CD14-positive monocyte (primary cell): ENCODE results near the gene UBE2O. TPM values are rescaled to one million over a fixed set of nuclear protein-coding genes. Genes with fewer than 3 reads are reported as not detected.

Experiments
- DNase-seq, 3 donors: peaks; one replicate each; pipeline ENCODE4 v3.0.0-alpha.2; 2011 to 2022
- H2AFZ ChIP-seq: 2 replicates; pipeline ENCODE4 v1.6.0; 2012; ENCODE audit warnings: mild to moderate bottlenecking, low read depth, low read length, inconsistent platforms; ENCODE audit not compliant: insufficient read depth, poor library complexity, severe bottlenecking
- H3K27ac ChIP-seq, 2 donors: 1 replicate in 1 of 2; 2 replicates in 1 of 2; pipeline ENCODE4 v1.5.1; 2012 to 2013; ENCODE audit warnings: low read length in 2 of 2, control low read depth in 1 of 2, inconsistent platforms in 1 of 2, low read depth in 1 of 2, mild to moderate bottlenecking in 1 of 2
- H3K27me3 ChIP-seq, 2 donors: one replicate each; pipeline versions ENCODE4 v1.6.0 to v1.6.1; 2011 to 2013; ENCODE audit warnings: low read length in 2 of 2; ENCODE audit not compliant: control insufficient read depth in 2 of 2, insufficient read depth in 2 of 2
- H3K36me3 ChIP-seq, 2 donors: replicated peaks in 1 of 2; 1 replicate in 1 of 2; 2 replicates in 1 of 2; pipeline versions ENCODE4 v1.5.1 to v1.6.1; 2012 to 2013; ENCODE audit warnings: low read length in 2 of 2, control low read depth in 1 of 2, inconsistent platforms in 1 of 2, mild to moderate bottlenecking in 1 of 2; ENCODE audit not compliant: insufficient read depth in 2 of 2, control insufficient read depth in 1 of 2
- H3K4me1 ChIP-seq, 2 donors: 1 replicate in 1 of 2; 2 replicates in 1 of 2; pipeline versions ENCODE4 v1.5.1 to v1.6.1; 2012 to 2013; ENCODE audit warnings: low read length in 2 of 2, control low read depth in 1 of 2, inconsistent platforms in 1 of 2, mild to moderate bottlenecking in 1 of 2, moderate library complexity in 1 of 2; ENCODE audit not compliant: insufficient read depth in 2 of 2, control insufficient read depth in 1 of 2
- H3K4me2 ChIP-seq: replicated peaks from 2 replicates; pipeline ENCODE3; 2012; ENCODE audit warnings: low read length, moderate library complexity, mild to moderate bottlenecking; ENCODE audit not compliant: poor library complexity, severe bottlenecking; ENCODE audit errors: extremely low read depth
- H3K4me3 ChIP-seq, 3 experiments: fragments of 200-600 bp in 1 of 3; sonication (generic) in 1 of 3; replicated peaks in 1 of 3; 1 replicate in 2 of 3; 2 replicates in 1 of 3; pipeline ENCODE4 v1.5.1; 2011 to 2013; ENCODE audit warnings: low read length in 3 of 3, mild to moderate bottlenecking in 3 of 3, control low read depth in 2 of 3, low read depth in 2 of 3, inconsistent platforms in 1 of 3, moderate library complexity in 1 of 3
- H3K79me2 ChIP-seq: 2 replicates; pipeline ENCODE4 v1.6.0; 2012; ENCODE audit warnings: mild to moderate bottlenecking, control low read depth, inconsistent platforms, low read length, moderate library complexity; ENCODE audit not compliant: insufficient read depth
- H3K9ac ChIP-seq: 2 replicates; pipeline ENCODE4 v1.6.0; 2017; ENCODE audit warnings: low read length, mild to moderate bottlenecking; ENCODE audit not compliant: insufficient read depth, poor library complexity, severe bottlenecking
- H3K9me3 ChIP-seq, 2 donors: replicated peaks in 1 of 2; 1 replicate in 1 of 2; 2 replicates in 1 of 2; pipeline versions ENCODE4 v1.5.1 to v1.6.1; 2012 to 2013; ENCODE audit warnings: low read length in 2 of 2, control low read depth in 1 of 2; ENCODE audit not compliant: control insufficient read depth in 1 of 2, insufficient read depth in 1 of 2
- H4K20me1 ChIP-seq: 2 replicates; pipeline ENCODE4 v1.6.0; 2012; ENCODE audit warnings: mild to moderate bottlenecking, low read length, control low read depth, moderate library complexity; ENCODE audit not compliant: insufficient read depth
- H3K27ac Mint-ChIP-seq, 7 donors: one replicate each; pipeline ENCODE4 v1.8.0; 2020; ENCODE audit warnings: mild to moderate bottlenecking in 7 of 7, mixed read lengths in 7 of 7, moderate library complexity in 6 of 7, inconsistent platforms in 2 of 7
- H3K27me3 Mint-ChIP-seq, 3 donors: one replicate each; pipeline ENCODE4 v1.8.0; 2021 to 2022; ENCODE audit warnings: low read depth in 3 of 3, mild to moderate bottlenecking in 3 of 3, mixed read lengths in 3 of 3, moderate library complexity in 3 of 3, inconsistent platforms in 1 of 3
- H3K36me3 Mint-ChIP-seq, 2 donors: one replicate each; pipeline ENCODE4 v1.8.0; 2020; ENCODE audit warnings: mixed read lengths in 2 of 2, inconsistent platforms in 1 of 2, mild to moderate bottlenecking in 1 of 2
- H3K4me1 Mint-ChIP-seq: one replicate; pipeline ENCODE4 v1.8.0; 2020; ENCODE audit warnings: mild to moderate bottlenecking, mixed read lengths
- H3K4me3 Mint-ChIP-seq, 2 donors: one replicate each; pipeline ENCODE4 v1.8.0; 2020; ENCODE audit warnings: mild to moderate bottlenecking in 2 of 2, mixed read lengths in 2 of 2, moderate library complexity in 1 of 2
- H3K9me3 Mint-ChIP-seq, 7 donors: one replicate each; pipeline ENCODE4 v1.8.0; 2020 to 2022; ENCODE audit warnings: mixed read lengths in 7 of 7, mild to moderate bottlenecking in 6 of 7, moderate library complexity in 6 of 7, inconsistent platforms in 2 of 7
- WGBS: methylation state at CpG from one replicate; pipeline ENCODE4 v1.1.5; 2013; ENCODE audit warnings: missing lambda C conversion rate; ENCODE audit not compliant: insufficient coverage; 5-methylcytosine and 5-hydroxymethylcytosine counted together
- intact Hi-C, 2 donors: fragments of 100-400 bp; cut with micrococcal nuclease; formaldehyde crosslinking; loops; one replicate each; pipeline versions ENCODE4 v1.15.0 to v1.15.1; 2023
- polyA plus RNA-seq, 3 donors: library from polyadenylated mRNA; depleted of rRNA in 1 of 3; unstranded in 2 of 3; stranded (reverse) in 1 of 3; fragments of 300-500 nt in 2 of 3; fragments of >200 nt in 1 of 3; fragmentation: Illumina TruSeq in 2 of 3; gene quantifications; 1 replicate in 2 of 3; 2 replicates in 1 of 3; pipeline ENCODE4 v1.2.3, GENCODE V29; 2012 to 2021
- TF ChIP-seq, protein P1 (sequence below): fragments of 200-600 bp; IDR thresholded peaks from one replicate; pipeline ENCODE4 v1.8.0; 2022; ENCODE audit warnings: antibody characterized with exemption, mild to moderate bottlenecking

The UBE2O gene
- polyA plus RNA-seq, 3 donors, result 1.3 to 15.1 (median 4.5) TPM

DNA sequence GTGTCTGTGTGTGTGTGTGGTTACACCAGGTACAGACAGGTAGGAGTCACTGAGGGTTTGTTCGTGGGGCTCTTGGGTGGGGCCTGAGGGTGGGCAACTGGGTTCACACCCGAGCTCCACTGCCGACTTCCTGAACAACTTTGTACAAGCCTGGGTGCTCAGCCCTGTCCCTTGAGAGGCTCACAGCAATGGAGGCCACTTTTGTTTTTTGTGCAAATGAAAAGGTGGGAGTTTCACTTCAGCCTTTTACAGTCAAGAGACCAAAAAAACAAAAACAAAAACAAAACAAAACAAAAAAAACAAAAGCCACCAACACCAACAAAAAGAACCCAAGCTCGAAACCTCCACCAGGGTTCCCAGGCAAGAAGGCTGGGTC is 45.9 kb upstream of the UBE2O start:
- Histone ChIP-seq H4K20me1 (no peaks in the 10 kb centered on the region), H3K9ac (peak overlapping the region; percentile 99), H3K79me2 (peaks cover 72% of the 10 kb centered on the region), H3K36me3 (peaks cover 17 to 29% of the 10 kb centered on the region in 2 donors), H3K27ac (peak overlapping the region in 1 of 2 donors; percentile 97), H3K9me3 (no peaks in the 10 kb centered on the region), H3K4me1 (peaks cover 84 to 92% of the 10 kb centered on the region in 2 donors), H3K4me3 (peak overlapping the region in 1 of 3 experiments; percentile 97), H2AFZ (no peak overlapping the region), H3K4me2 (peak overlapping the region; percentile 100), H3K27me3 (no peaks in the 10 kb centered on the region)
- H3K27ac Mint-ChIP-seq, result peak overlapping the region in 5 of 7 donors; percentile 68 to 95 (median 94)
- H3K27me3 Mint-ChIP-seq, result peaks cover 0 to 2% (median 0%) of the 10 kb centered on the region in 3 donors
- peaks cover 87% of the 10 kb centered on the region for H3K4me1 Mint-ChIP-seq
- DNase-seq, result no peak
- H3K9me3 Mint-ChIP-seq, result no peaks in the 10 kb centered on the region
- WGBS, result 60% methylated on average over 1 of the region's 4 CpGs
- TF ChIP-seq, protein P1, sequence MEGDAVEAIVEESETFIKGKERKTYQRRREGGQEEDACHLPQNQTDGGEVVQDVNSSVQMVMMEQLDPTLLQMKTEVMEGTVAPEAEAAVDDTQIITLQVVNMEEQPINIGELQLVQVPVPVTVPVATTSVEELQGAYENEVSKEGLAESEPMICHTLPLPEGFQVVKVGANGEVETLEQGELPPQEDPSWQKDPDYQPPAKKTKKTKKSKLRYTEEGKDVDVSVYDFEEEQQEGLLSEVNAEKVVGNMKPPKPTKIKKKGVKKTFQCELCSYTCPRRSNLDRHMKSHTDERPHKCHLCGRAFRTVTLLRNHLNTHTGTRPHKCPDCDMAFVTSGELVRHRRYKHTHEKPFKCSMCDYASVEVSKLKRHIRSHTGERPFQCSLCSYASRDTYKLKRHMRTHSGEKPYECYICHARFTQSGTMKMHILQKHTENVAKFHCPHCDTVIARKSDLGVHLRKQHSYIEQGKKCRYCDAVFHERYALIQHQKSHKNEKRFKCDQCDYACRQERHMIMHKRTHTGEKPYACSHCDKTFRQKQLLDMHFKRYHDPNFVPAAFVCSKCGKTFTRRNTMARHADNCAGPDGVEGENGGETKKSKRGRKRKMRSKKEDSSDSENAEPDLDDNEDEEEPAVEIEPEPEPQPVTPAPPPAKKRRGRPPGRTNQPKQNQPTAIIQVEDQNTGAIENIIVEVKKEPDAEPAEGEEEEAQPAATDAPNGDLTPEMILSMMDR, result no peak
- H3K36me3 Mint-ChIP-seq, result peaks cover 40 to 49% of the 10 kb centered on the region in 2 donors
- H3K4me3 Mint-ChIP-seq, result peak overlapping the region; percentile 87 to 95
- intact Hi-C loops, result no loop called here

GRCh38 chr17:76497979-76498875 is 45.3 kb upstream of the UBE2O start:
- no peak overlapping the region for H3K9ac ChIP-seq
- peaks cover 87% of the 10 kb centered on the region for H3K4me1 Mint-ChIP-seq
- WGBS, result 86% methylated on average over 29 of the region's 31 CpGs
- peak overlapping the region; percentile 100 for H3K4me2 ChIP-seq
- intact Hi-C loops, result no loop called here
- no peak overlapping the region for H2AFZ ChIP-seq
- DNase-seq, result peak in 1 of 3 donors; percentile 43
- H3K27me3 Mint-ChIP-seq, result peaks cover 0 to 2% (median 0%) of the 10 kb centered on the region in 3 donors
- peaks cover 73% of the 10 kb centered on the region for H3K79me2 ChIP-seq
- peak overlapping the region; percentile 12 to 97 for H3K27ac ChIP-seq
- peak overlapping the region; percentile 40 to 95 (median 87) for H3K27ac Mint-ChIP-seq
- peaks cover 17 to 29% of the 10 kb centered on the region in 2 donors for H3K36me3 ChIP-seq
- no peaks in the 10 kb centered on the region for H4K20me1 ChIP-seq
- peak overlapping the region; percentile 87 to 95 for H3K4me3 Mint-ChIP-seq
- H3K9me3 Mint-ChIP-seq, result no peaks in the 10 kb centered on the region
- H3K4me3 ChIP-seq, result peak overlapping the region in 1 of 3 experiments; percentile 97
- no peaks in the 10 kb centered on the region for H3K27me3 ChIP-seq
- H3K9me3 ChIP-seq, result no peaks in the 10 kb centered on the region
- TF ChIP-seq, protein P1, result no peak
- H3K4me1 ChIP-seq, result peaks cover 84 to 92% of the 10 kb centered on the region in 2 donors
- peaks cover 40 to 49% of the 10 kb centered on the region in 2 donors for H3K36me3 Mint-ChIP-seq
